Kidney epithelial cell (primary cell): Measurements from ENCODE around the gene SHLD1. TPM values are rescaled to one million over a fixed set of nuclear protein-coding genes. Genes with fewer than 3 reads are reported as not detected.
A peak's percentile ranks its signal among the peaks of the same experiment; 100 is the strongest.

Experiments
- DNase-seq: peaks from one replicate; pipeline ENCODE4 v3.0.0-alpha.2; 2010; ENCODE audit warnings: low read depth
- H3K27me3 ChIP-seq: 2 replicates; pipeline ENCODE4 v1.6.0; 2011; ENCODE audit warnings: low read length; ENCODE audit not compliant: control insufficient read depth, insufficient read depth
- H3K36me3 ChIP-seq: 2 replicates; pipeline ENCODE4 v1.5.1; 2011; ENCODE audit warnings: low read length; ENCODE audit not compliant: control insufficient read depth, insufficient read depth
- H3K4me3 ChIP-seq: 2 replicates; pipeline ENCODE4 v1.5.1; 2011; ENCODE audit warnings: low read depth, mild to moderate bottlenecking, control low read depth, low read length
- total RNA-seq: library from RNA; depleted of rRNA; stranded (reverse); fragments of >200 nt; gene quantifications from 2 replicates; pipeline ENCODE4 v1.2.3, GENCODE V29; 2015
- TF ChIP-seq, protein P1 (sequence below): IDR thresholded peaks from 2 replicates; pipeline ENCODE4 v1.5.1; 2011; ENCODE audit warnings: mild to moderate bottlenecking, moderate library complexity, low read length, control low read depth, inconsistent platforms; ENCODE audit not compliant: insufficient read depth, poor library complexity, severe bottlenecking

Gene SHLD1
- total RNA-seq, 1 donor from 2014 or later: 1.3 TPM

DNA sequence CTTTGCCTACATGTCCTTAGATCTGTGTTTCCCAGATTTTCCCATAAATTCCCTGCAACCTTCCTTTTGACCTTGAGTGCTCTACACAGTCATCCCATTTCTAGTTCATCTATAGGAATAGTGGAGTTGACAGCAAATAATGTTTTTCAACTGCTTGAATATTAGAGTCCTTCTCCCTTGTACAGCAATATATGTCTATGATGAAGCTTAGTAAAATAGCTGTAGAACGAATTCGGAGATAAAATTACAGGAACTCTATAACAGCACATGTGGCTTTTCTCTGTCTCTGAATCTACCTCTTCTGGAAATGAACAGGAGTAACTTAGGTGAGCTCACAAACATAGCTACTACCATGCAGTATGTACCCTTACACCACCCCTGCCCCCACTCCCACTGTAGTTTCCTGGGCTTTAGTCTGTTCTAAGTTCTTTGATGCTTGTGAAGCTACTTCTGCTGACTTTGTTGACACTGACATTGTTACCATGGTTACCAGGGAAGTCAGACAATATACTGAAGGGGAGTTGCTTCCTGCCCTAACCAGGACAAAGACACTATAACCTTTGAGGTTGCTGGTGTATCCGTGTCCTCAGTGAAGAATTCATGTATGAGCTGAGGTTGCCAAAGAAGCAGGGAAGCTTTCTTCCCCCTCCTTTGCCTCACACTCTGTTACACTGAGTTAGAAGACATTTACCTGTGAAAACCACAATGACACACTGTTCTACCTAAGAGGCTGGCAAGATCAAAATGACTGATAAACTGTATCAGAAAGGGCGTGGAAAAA lies 35.8 kb upstream of the SHLD1 start:
- no peak overlapping the region for H3K4me3 ChIP-seq
- no peaks in the 10 kb centered on the region for H3K36me3 ChIP-seq
- no peaks in the 10 kb centered on the region for H3K27me3 ChIP-seq
- DNase-seq: peak; percentile 19
- TF ChIP-seq, protein P1, sequence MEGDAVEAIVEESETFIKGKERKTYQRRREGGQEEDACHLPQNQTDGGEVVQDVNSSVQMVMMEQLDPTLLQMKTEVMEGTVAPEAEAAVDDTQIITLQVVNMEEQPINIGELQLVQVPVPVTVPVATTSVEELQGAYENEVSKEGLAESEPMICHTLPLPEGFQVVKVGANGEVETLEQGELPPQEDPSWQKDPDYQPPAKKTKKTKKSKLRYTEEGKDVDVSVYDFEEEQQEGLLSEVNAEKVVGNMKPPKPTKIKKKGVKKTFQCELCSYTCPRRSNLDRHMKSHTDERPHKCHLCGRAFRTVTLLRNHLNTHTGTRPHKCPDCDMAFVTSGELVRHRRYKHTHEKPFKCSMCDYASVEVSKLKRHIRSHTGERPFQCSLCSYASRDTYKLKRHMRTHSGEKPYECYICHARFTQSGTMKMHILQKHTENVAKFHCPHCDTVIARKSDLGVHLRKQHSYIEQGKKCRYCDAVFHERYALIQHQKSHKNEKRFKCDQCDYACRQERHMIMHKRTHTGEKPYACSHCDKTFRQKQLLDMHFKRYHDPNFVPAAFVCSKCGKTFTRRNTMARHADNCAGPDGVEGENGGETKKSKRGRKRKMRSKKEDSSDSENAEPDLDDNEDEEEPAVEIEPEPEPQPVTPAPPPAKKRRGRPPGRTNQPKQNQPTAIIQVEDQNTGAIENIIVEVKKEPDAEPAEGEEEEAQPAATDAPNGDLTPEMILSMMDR: no peak

GRCh38 chr20:5715071-5715841 lies 34.9 kb upstream of the SHLD1 start:
- H3K4me3 ChIP-seq: no peak overlapping the region
- TF ChIP-seq, protein P1: no peak
- no peaks in the 10 kb centered on the region for H3K27me3 ChIP-seq
- H3K36me3 ChIP-seq: no peaks in the 10 kb centered on the region
- DNase-seq: no peak

- TF ChIP-seq, protein P1: no peak
- no peak for DNase-seq
- Histone ChIP-seq H3K36me3 (no peaks in the 10 kb centered on the region), H3K27me3 (no peaks in the 10 kb centered on the region), H3K4me3 (no peak overlapping the region)
Observed at GRCh38 chr20:5716953-5717352, 33.2 kb upstream of the SHLD1 start.

- Histone ChIP-seq H3K27me3 (no peaks in the 10 kb centered on the region), H3K4me3 (no peak overlapping the region), H3K36me3 (no peaks in the 10 kb centered on the region)
- TF ChIP-seq, protein P1: no peak
- no peak for DNase-seq
Observed at GRCh38 chr20:5718896-5719595, 31.2 kb upstream of the SHLD1 start.

- no peaks in the 10 kb centered on the region for H3K27me3 ChIP-seq
- TF ChIP-seq, protein P1: no peak
- no peak overlapping the region for H3K4me3 ChIP-seq
- no peaks in the 10 kb centered on the region for H3K36me3 ChIP-seq
- no peak for DNase-seq
Observed at GRCh38 chr20:5719861-5720403, 30.3 kb upstream of the SHLD1 start.
